ENCODE data around the gene CCR5.

DNA sequence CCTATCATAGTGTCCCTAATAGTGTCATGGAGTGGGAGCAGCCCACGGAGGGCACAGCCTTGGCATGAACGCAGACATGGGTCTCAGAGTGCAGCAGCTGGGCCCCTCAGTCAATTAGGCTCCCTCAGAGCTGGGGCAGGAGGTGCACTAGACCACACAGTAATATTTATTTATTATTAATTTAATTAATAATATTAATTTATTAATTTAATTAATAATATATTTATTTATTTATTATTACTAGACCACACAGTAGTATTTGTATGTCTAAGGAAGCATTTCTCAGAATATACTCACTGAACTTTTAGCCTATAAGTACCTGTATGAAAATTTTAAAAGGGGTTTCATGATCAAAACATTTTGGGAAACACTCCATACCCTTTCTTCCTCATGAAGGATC is 30.8 kb downstream of the CCR5 start:
- TF ChIP-seq YY1 (tag by site-specific recombination; IDR thresholded peaks at IDR 0.05) (no peak), PRDM1 (tag by site-specific recombination; IDR thresholded peaks at IDR 0.05) (no peak), ZNF248 (tag by site-specific recombination; IDR thresholded peaks at IDR 0.05) (no peak), PRDM10 (tag by site-specific recombination; IDR thresholded peaks at IDR 0.05) (no peak), REST (tag by site-specific recombination; IDR thresholded peaks at IDR 0.05) (no peak), ZBTB1 (tag by site-specific recombination; IDR thresholded peaks at IDR 0.05) (no peak), ZNF10 (tag by site-specific recombination; IDR thresholded peaks at IDR 0.05) (no peak), ZNF701 (tag by site-specific recombination; IDR thresholded peaks at IDR 0.05) (no peak), HOXA7 (CRISPR knock-in tag; IDR thresholded peaks at IDR 0.05; ENCODE audit: borderline replicate concordance) (no peak)
- TF ChIP-seq, protein P1, sequence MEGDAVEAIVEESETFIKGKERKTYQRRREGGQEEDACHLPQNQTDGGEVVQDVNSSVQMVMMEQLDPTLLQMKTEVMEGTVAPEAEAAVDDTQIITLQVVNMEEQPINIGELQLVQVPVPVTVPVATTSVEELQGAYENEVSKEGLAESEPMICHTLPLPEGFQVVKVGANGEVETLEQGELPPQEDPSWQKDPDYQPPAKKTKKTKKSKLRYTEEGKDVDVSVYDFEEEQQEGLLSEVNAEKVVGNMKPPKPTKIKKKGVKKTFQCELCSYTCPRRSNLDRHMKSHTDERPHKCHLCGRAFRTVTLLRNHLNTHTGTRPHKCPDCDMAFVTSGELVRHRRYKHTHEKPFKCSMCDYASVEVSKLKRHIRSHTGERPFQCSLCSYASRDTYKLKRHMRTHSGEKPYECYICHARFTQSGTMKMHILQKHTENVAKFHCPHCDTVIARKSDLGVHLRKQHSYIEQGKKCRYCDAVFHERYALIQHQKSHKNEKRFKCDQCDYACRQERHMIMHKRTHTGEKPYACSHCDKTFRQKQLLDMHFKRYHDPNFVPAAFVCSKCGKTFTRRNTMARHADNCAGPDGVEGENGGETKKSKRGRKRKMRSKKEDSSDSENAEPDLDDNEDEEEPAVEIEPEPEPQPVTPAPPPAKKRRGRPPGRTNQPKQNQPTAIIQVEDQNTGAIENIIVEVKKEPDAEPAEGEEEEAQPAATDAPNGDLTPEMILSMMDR (tag by site-specific recombination; IDR thresholded peaks at IDR 0.05): no peak
